Calu3 (cell line): ENCODE results near the gene SLC1A2. TPM values are rescaled to one million over a fixed set of nuclear protein-coding genes. Genes with fewer than 3 reads are reported as not detected.
A peak's percentile ranks its signal among the peaks of the same experiment; 100 is the strongest.

Experiments
- BruUV-seq: library from RNA; stranded (reverse); fragments of 400-500 nt; replicated peaks from 2 replicates; lab custom pipeline; 2021; lab: Mats Ljungman, UMichigan
- CTCF ChIA-PET: fragments of 300-600 bp; sonication (Branson Sonifier 250); formaldehyde crosslinking; loops from one replicate; lab custom pipeline; 2022; ENCODE audit warnings: antibody characterized with exemption; lab: Charles Lee
- DNase-seq: peaks from one replicate; pipeline ENCODE4 v3.0.0; 2022
- H3K27ac Mint-ChIP-seq: one replicate; pipeline ENCODE4 v1.8.0; 2022; ENCODE audit warnings: mixed read lengths; ENCODE audit not compliant: unreplicated experiment
- H3K27me3 Mint-ChIP-seq: one replicate; pipeline ENCODE4 v1.8.0; 2022; ENCODE audit warnings: mixed read lengths; ENCODE audit not compliant: unreplicated experiment
- H3K36me3 Mint-ChIP-seq: one replicate; pipeline ENCODE4 v1.8.0; 2022; ENCODE audit warnings: mild to moderate bottlenecking, moderate library complexity, mixed read lengths; ENCODE audit not compliant: insufficient read depth, unreplicated experiment
- H3K4me1 Mint-ChIP-seq: one replicate; pipeline ENCODE4 v1.8.0; 2022; ENCODE audit warnings: mild to moderate bottlenecking, low read depth, mixed read lengths; ENCODE audit not compliant: unreplicated experiment
- H3K4me3 Mint-ChIP-seq: one replicate; pipeline ENCODE4 v1.8.0; 2022; ENCODE audit warnings: mild to moderate bottlenecking, low read depth, moderate library complexity, mixed read lengths; ENCODE audit not compliant: unreplicated experiment
- H3K9me3 Mint-ChIP-seq: one replicate; pipeline ENCODE4 v1.8.0; 2022; ENCODE audit warnings: low read depth, mixed read lengths; ENCODE audit not compliant: unreplicated experiment
- CTCF ChIP-seq: fragments of 200-600 bp; IDR thresholded peaks from one replicate; pipeline ENCODE4 v1.8.0; 2022; ENCODE audit warnings: antibody characterized with exemption; ENCODE audit not compliant: unreplicated experiment
- intact Hi-C: fragments of 100-400 bp; cut with micrococcal nuclease; formaldehyde crosslinking; loops from one replicate; pipeline ENCODE4 v1.10.0; 2022; ENCODE audit not compliant: unreplicated experiment
- total RNA-seq: library from RNA; stranded (reverse); gene quantifications from 2 replicates; pipeline ENCODE4 v1.2.3, GENCODE V29; 2022

SLC1A2 gene
- total RNA-seq, 1 experiment from 2014 or later = 0.40 TPM

GRCh38 chr11:35404388-35404775 is 15.0 kb downstream of the SLC1A2 start:
- peak; percentile 74 for DNase-seq
- BruUV-seq = no TSS peak
- intact Hi-C loops = loop anchor here (10.0 kb wide), 1 partner anchor 320 kb away; no protein-coding TSS in a partner anchor

GRCh38 chr11:35403765-35404387 is 15.5 kb downstream of the SLC1A2 start:
- Mint-ChIP-seq H3K27ac (no peak overlapping the region), H3K4me1 (peaks cover 8% of the 10 kb centered on the region), H3K27me3 (peaks cover 9% of the 10 kb centered on the region), H3K4me3 (no peak overlapping the region), H3K36me3 (no peaks in the 10 kb centered on the region), H3K9me3 (no peaks in the 10 kb centered on the region)
- TF ChIP-seq CTCF = no peak
- CTCF ChIA-PET = interaction anchor here (0.7 kb wide), 1 partner anchor 409 kb away, joined by 5 read pairs; no protein-coding TSS in a partner anchor
- no TSS peak for BruUV-seq
- no peak for DNase-seq
- intact Hi-C loops = loop anchor here (10.0 kb wide), 1 partner anchor 319 kb away; no protein-coding TSS in a partner anchor

More at GRCh38 chr11:35404388-35404775, 15.0 kb downstream of the SLC1A2 start:
- no peaks in the 10 kb centered on the region for H3K36me3 Mint-ChIP-seq
- H3K4me3 Mint-ChIP-seq = peak overlapping the region; percentile 48
- CTCF ChIA-PET = no interaction called here
- H3K27ac Mint-ChIP-seq = no peak overlapping the region
- H3K4me1 Mint-ChIP-seq = peaks cover 8% of the 10 kb centered on the region
- peaks cover 4% of the 10 kb centered on the region for H3K27me3 Mint-ChIP-seq
- no peaks in the 10 kb centered on the region for H3K9me3 Mint-ChIP-seq
- peak; percentile 59 for TF ChIP-seq CTCF

- BruUV-seq = no TSS peak
- peaks cover 12% of the 10 kb centered on the region for H3K27me3 Mint-ChIP-seq
- no peak for DNase-seq
- no peaks in the 10 kb centered on the region for H3K9me3 Mint-ChIP-seq
- H3K36me3 Mint-ChIP-seq = no peaks in the 10 kb centered on the region
- intact Hi-C loops = loop anchor here (10.0 kb wide), 1 partner anchor 318 kb away; no protein-coding TSS in a partner anchor
- CTCF ChIA-PET = interaction anchor here (0.7 kb wide), 1 partner anchor 409 kb away, joined by 5 read pairs; no protein-coding TSS in a partner anchor
- peaks cover 8% of the 10 kb centered on the region for H3K4me1 Mint-ChIP-seq
- TF ChIP-seq CTCF = no peak
- H3K4me3 Mint-ChIP-seq = no peak overlapping the region
- no peak overlapping the region for H3K27ac Mint-ChIP-seq
Observed at GRCh38 chr11:35402751-35403660, 16.4 kb downstream of the SLC1A2 start.

GRCh38 chr11:35398881-35399280 is 20.5 kb downstream of the SLC1A2 start:
- Mint-ChIP-seq H3K4me1 (no peaks in the 10 kb centered on the region), H3K36me3 (no peaks in the 10 kb centered on the region), H3K4me3 (no peak overlapping the region), H3K27me3 (peaks cover 12% of the 10 kb centered on the region), H3K9me3 (no peaks in the 10 kb centered on the region), H3K27ac (no peak overlapping the region)
- no peak for DNase-seq
- BruUV-seq = no TSS peak
- TF ChIP-seq CTCF = no peak
- intact Hi-C loops = loop anchor here (10.0 kb wide), 2 partner anchors 164 to 804 kb away; no protein-coding TSS in a partner anchor
- CTCF ChIA-PET = no interaction called here
